ENCODE measurements around the gene CTBP2. TPM values are rescaled to one million over a fixed set of nuclear protein-coding genes. Genes with fewer than 3 reads are reported as not detected.

The CTBP2 gene
- total and polyA plus RNA-seq, 4 donors, result 3.4 to 59.2 (median 5.5) TPM

- no peak overlapping the region for H3K27ac ChIP-seq (ENCODE audit: low read depth in 1 of 2, low read length in 2 of 2)
- no peak for TF ChIP-seq ATF3 (IDR thresholded peaks at IDR 0.05)
- no peak for TF ChIP-seq NR2F2 (IDR thresholded peaks at IDR 0.05)
- no peak for TF ChIP-seq YY1 (IDR thresholded peaks at IDR 0.05)
- TF ChIP-seq MAX (IDR thresholded peaks at IDR 0.05), result no peak
- TF ChIP-seq GABPA (IDR thresholded peaks at IDR 0.05 in 1 of 2, conservative IDR thresholded peaks at IDR 0.05 in 1 of 2), result no peak
- no peak for TF ChIP-seq JUND (IDR thresholded peaks at IDR 0.05)
- no peak for TF ChIP-seq RAD21 (IDR thresholded peaks at IDR 0.05)
- no peak for TF ChIP-seq HNF4G (IDR thresholded peaks at IDR 0.05)
- TF ChIP-seq CTCF (IDR thresholded peaks at IDR 0.05; ENCODE audit: low read depth, low read length, missing input control), result no peak
- TF ChIP-seq REST (IDR thresholded peaks at IDR 0.05), result no peak
- no peak for TF ChIP-seq SP1 (IDR thresholded peaks at IDR 0.05)
- TF ChIP-seq TAF1 (conservative IDR thresholded peaks at IDR 0.05), result no peak
- no peak for TF ChIP-seq FOXA1 (IDR thresholded peaks at IDR 0.05)
- TF ChIP-seq ZBTB33 (IDR thresholded peaks at IDR 0.05), result no peak
- TF ChIP-seq RXRA (IDR thresholded peaks at IDR 0.05), result no peak
- no peak for TF ChIP-seq HNF4A (conservative IDR thresholded peaks at IDR 0.05)
- H3K9me3 ChIP-seq (ENCODE audit: control insufficient read depth in 4 of 4, low read length in 3 of 4), result no peaks in the 10 kb centered on the region
- DNase-seq (ENCODE audit: low spot score), result no peak
- peaks cover 0 to 14% (median 7%) of the 10 kb centered on the region in 4 donors for H3K27me3 ChIP-seq (ENCODE audit: control insufficient read depth in 4 of 4, insufficient read depth in 4 of 4, low read length in 3 of 4)
- no peak overlapping the region for H3K4me3 ChIP-seq (ENCODE audit: low read depth in 1 of 3, low read length in 3 of 3)
- H3K4me1 ChIP-seq (ENCODE audit: control insufficient read depth in 4 of 4, insufficient read depth in 4 of 4, low read length in 3 of 4), result peaks cover 13 to 43% (median 16%) of the 10 kb centered on the region in 4 donors
- no peaks in the 10 kb centered on the region for H3K36me3 ChIP-seq (ENCODE audit: control insufficient read depth in 4 of 4, insufficient read depth in 3 of 4, low read depth in 1 of 4, low read length in 3 of 4)
- no peak overlapping the region for H3K9ac ChIP-seq (ENCODE audit: low read depth in 1 of 2, low read length in 2 of 2)
- 33% methylated on average over 3 of the region's 3 CpGs for WGBS
These were observed 4.2 kb downstream of the CTBP2 start for GRCh38 chr10:125156196-125156595.

GRCh38 chr10:125155101-125155500, 5.3 kb downstream of the CTBP2 start:
- H3K4me1 ChIP-seq (ENCODE audit: control insufficient read depth in 4 of 4, insufficient read depth in 4 of 4, low read length in 3 of 4), result peaks cover 13 to 38% (median 14%) of the 10 kb centered on the region in 4 donors
- TF ChIP-seq HNF4A (conservative IDR thresholded peaks at IDR 0.05) (no peak), GABPA (IDR thresholded peaks at IDR 0.05 in 1 of 2, conservative IDR thresholded peaks at IDR 0.05 in 1 of 2) (no peak), SP1 (IDR thresholded peaks at IDR 0.05) (no peak), RAD21 (IDR thresholded peaks at IDR 0.05) (no peak), MAX (IDR thresholded peaks at IDR 0.05) (no peak), EGR1 (IDR thresholded peaks at IDR 0.05; ENCODE audit: low read depth in 2 of 2) (no peak), RXRA (IDR thresholded peaks at IDR 0.05) (no peak), YY1 (IDR thresholded peaks at IDR 0.05) (no peak), REST (IDR thresholded peaks at IDR 0.05) (no peak), ATF3 (IDR thresholded peaks at IDR 0.05) (no peak), NR2F2 (IDR thresholded peaks at IDR 0.05) (no peak), FOXA2 (IDR thresholded peaks at IDR 0.05) (no peak)
- no peaks in the 10 kb centered on the region for H3K9me3 ChIP-seq (ENCODE audit: control insufficient read depth in 4 of 4, low read length in 3 of 4)
- no peak overlapping the region for H3K27ac ChIP-seq (ENCODE audit: low read depth in 1 of 2, low read length in 2 of 2)
- peak overlapping the region in 1 of 2 donors; percentile 1 for H3K9ac ChIP-seq (ENCODE audit: low read depth in 1 of 2, low read length in 2 of 2)
- DNase-seq (ENCODE audit: low spot score), result no peak
- H3K4me3 ChIP-seq (ENCODE audit: low read depth in 1 of 3, low read length in 3 of 3), result no peak overlapping the region
- WGBS, result 21% methylated on average over 8 of the region's 8 CpGs
- H3K27me3 ChIP-seq (ENCODE audit: control insufficient read depth in 4 of 4, insufficient read depth in 4 of 4, low read length in 3 of 4), result peaks cover 0 to 14% (median 7%) of the 10 kb centered on the region in 4 donors
- no peaks in the 10 kb centered on the region for H3K36me3 ChIP-seq (ENCODE audit: control insufficient read depth in 4 of 4, insufficient read depth in 3 of 4, low read depth in 1 of 4, low read length in 3 of 4)
